GM12878 (cell line): ENCODE results near the gene SORCS2. TPM values are rescaled to one million over a fixed set of nuclear protein-coding genes. Genes with fewer than 3 reads are reported as not detected.

Experiments used
- ATAC-seq: fragments of 200-7000 bp; cut with Tn5 transposase; 3 replicates; pipeline ENCODE4 v1.9.1; 2020; ENCODE audit warnings: mild to moderate bottlenecking, moderate library complexity
- BruUV-seq: library from RNA; stranded (reverse); fragments of 400-500 nt; replicated peaks from 2 replicates; lab custom pipeline; 2021; lab: Mats Ljungman, UMichigan
- CTCF ChIA-PET: fragments of 300-600 bp; sonication (Branson Sonifier 250); formaldehyde crosslinking; extraction: SDS; loops from one replicate; lab custom pipeline; 2021; ENCODE audit warnings: inconsistent platforms; lab: Yijun Ruan, JAX
- POLR2A ChIA-PET: fragments of 350-600 bp; formaldehyde crosslinking; extraction: SDS; loops from one replicate; lab custom pipeline; 2021; ENCODE audit warnings: inconsistent platforms; lab: Charles Lee
- RAD21 ChIA-PET: fragments of 300-600 bp; sonication (Branson Sonifier 250); formaldehyde crosslinking; loops from one replicate; lab custom pipeline; 2023; ENCODE audit warnings: antibody characterized with exemption; ENCODE audit not compliant: unreplicated experiment; lab: Charles Lee
- SMC1A ChIA-PET: fragments of 300-600 bp; sonication (Branson Sonifier 250); formaldehyde crosslinking; loops from one replicate; lab custom pipeline; 2023; ENCODE audit not compliant: unreplicated experiment, uncharacterized antibody; lab: Charles Lee
- DNase-seq: peaks from one replicate; pipeline ENCODE4 v3.0.0-alpha.2; 2011; ENCODE audit warnings: low read depth, low spot score
- FAIRE-seq: peaks from 3 replicates; lab custom pipeline; 2011; peaks lifted over from hg19 to GRCh38; lab: Jason Lieb, UNC
- H2AFZ ChIP-seq: 2 replicates; pipeline ENCODE4 v1.6.0; 2011; ENCODE audit warnings: low read depth, low read length, control low read depth; ENCODE audit not compliant: control insufficient read depth
- H3K27ac ChIP-seq: 2 replicates; pipeline ENCODE4 v1.5.1; 2011; ENCODE audit warnings: control low read depth; ENCODE audit not compliant: control insufficient read depth, insufficient read depth
- H3K27me3 ChIP-seq, 2 experiments: replicated peaks in 1 of 2; 2 replicates each; pipeline versions ENCODE4 v1.6.0 to v1.6.1; 2011; ENCODE audit warnings: low read length in 1 of 2; ENCODE audit not compliant: control insufficient read depth in 2 of 2, insufficient read depth in 2 of 2
- H3K36me3 ChIP-seq, 2 experiments: 2 replicates each; pipeline ENCODE4 v1.5.1; 2011; ENCODE audit warnings: low read length in 1 of 2; ENCODE audit not compliant: control insufficient read depth in 2 of 2, insufficient read depth in 2 of 2
- H3K4me1 ChIP-seq: 2 replicates; pipeline ENCODE4 v1.6.1; 2011; ENCODE audit warnings: mild to moderate bottlenecking, low read length, moderate library complexity, mixed read lengths; ENCODE audit not compliant: control insufficient read depth, insufficient read depth
- H3K4me2 ChIP-seq: 2 replicates; pipeline ENCODE4 v1.6.0; 2011; ENCODE audit warnings: control low read depth; ENCODE audit not compliant: control insufficient read depth, insufficient read depth
- H3K4me3 ChIP-seq: fragments of 200-600 bp; sonication (generic); 2 replicates; pipeline ENCODE4 v1.5.1; 2016
- H3K79me2 ChIP-seq: 2 replicates; pipeline ENCODE4 v1.6.0; 2011; ENCODE audit warnings: low read length; ENCODE audit not compliant: control insufficient read depth, insufficient read depth
- H3K9ac ChIP-seq: 2 replicates; pipeline ENCODE4 v1.8.0; 2011; ENCODE audit warnings: low read length, control low read depth, mixed read lengths; ENCODE audit not compliant: control insufficient read depth, insufficient read depth
- H3K9me3 ChIP-seq: replicated peaks from 3 replicates; pipeline ENCODE4 v1.5.1; 2011; ENCODE audit warnings: mild to moderate bottlenecking, low read length; ENCODE audit not compliant: control insufficient read depth, insufficient read depth
- H4K20me1 ChIP-seq: 2 replicates; pipeline ENCODE4 v1.6.0; 2011; ENCODE audit not compliant: control insufficient read depth, insufficient read depth
- CBFB ChIP-seq: IDR thresholded peaks from 2 replicates; pipeline ENCODE4 v1.6.1; 2016; ENCODE audit warnings: antibody characterized with exemption, low read depth
- IKZF2 ChIP-seq, 2 experiments: fragments of 450-650 bp; IDR thresholded peaks; 2 replicates each; pipeline ENCODE4 v1.6.1; 2017; ENCODE audit warnings: mild to moderate bottlenecking in 2 of 2, moderate library complexity in 2 of 2
- LARP7 ChIP-seq: fragments of 450-650 bp; IDR thresholded peaks from 2 replicates; pipeline ENCODE4 v1.6.1; 2017; ENCODE audit warnings: mild to moderate bottlenecking
- MXI1 ChIP-seq: fragments of 150-350 bp; IDR thresholded peaks from 2 replicates; pipeline ENCODE4 v1.6.1; 2011; ENCODE audit warnings: low read depth, mild to moderate bottlenecking, inconsistent platforms, low read length, improper control_type of control experiment
- NFXL1 ChIP-seq: fragments of 450-650 bp; IDR thresholded peaks from 2 replicates; pipeline ENCODE4 v1.6.1; 2017; ENCODE audit warnings: antibody characterized with exemption, mild to moderate bottlenecking, borderline replicate concordance
- RELA ChIP-seq: fragments of 450-650 bp; IDR thresholded peaks from 2 replicates; pipeline ENCODE4 v1.8.0; 2014; ENCODE audit warnings: borderline replicate concordance; ENCODE audit not compliant: partially characterized antibody
- TCF7 ChIP-seq: IDR thresholded peaks from 2 replicates; pipeline ENCODE4 v1.6.1; 2014; ENCODE audit warnings: antibody characterized with exemption, borderline replicate concordance
- WGBS: methylation state at CpG from one replicate; pipeline ENCODE4 v1.1.6; 2016; ENCODE audit warnings: low lambda C conversion rate; ENCODE audit not compliant: insufficient replicate concordance, insufficient coverage; ENCODE audit errors: missing lambda C conversion rate; 5-methylcytosine and 5-hydroxymethylcytosine counted together
- in situ Hi-C: fragments of 300-500 bp; cut with MboI; formaldehyde crosslinking; loops from 9 replicates; pipeline ENCODE4 v1.14.3; 2018; ENCODE audit warnings: mixed read lengths
- intact Hi-C: fragments of 100-400 bp; cut with micrococcal nuclease; formaldehyde crosslinking; loops from one replicate; pipeline ENCODE4 v1.14.2; 2022; ENCODE audit not compliant: unreplicated experiment
- polyA plus RNA-seq, 11 experiments: library from polyadenylated mRNA; depleted of rRNA in 4 of 11; unstranded in 6 of 11; stranded (reverse) in 5 of 11; fragments of >200 nt; fragmentation: Nextera tagmentation in 4 of 11; fragmentation: Illumina TruSeq in 1 of 11; extraction: Ambion mirVana in 4 of 11; extraction: Trizol in 1 of 11; gene quantifications; 1 replicate in 1 of 11; 2 replicates in 10 of 11; pipeline versions ENCODE4 v1.2.1 to v1.2.3, GENCODE V29; 2011 to 2016; ENCODE audit warnings: inconsistent platforms in 2 of 11, missing spikeins in 2 of 11, low read depth in 1 of 11
- total RNA-seq, 4 experiments: library from RNA; depleted of rRNA in 3 of 4; stranded (reverse); fragments of >200 nt in 3 of 4; fragmentation: Illumina TruSeq in 1 of 4; extraction: Trizol in 1 of 4; gene quantifications; 2 replicates each; pipeline versions ENCODE4 v1.2.1 to v1.2.3, GENCODE V29; 2013 to 2021
- TF ChIP-seq, protein P1 (sequence below): IDR thresholded peaks from 2 replicates; pipeline ENCODE4 v1.6.1; 2011; ENCODE audit warnings: mild to moderate bottlenecking, low read depth, low read length, moderate library complexity; ENCODE audit not compliant: insufficient replicate concordance
- TF ChIP-seq, protein P2 (sequence below): fragments of 450-650 bp; IDR thresholded peaks from 2 replicates; pipeline ENCODE4 v1.6.1; 2017; ENCODE audit warnings: mild to moderate bottlenecking, moderate library complexity

The SORCS2 gene
- total and polyA plus RNA-seq, 10 of the 15 experiments (the other 5 are each of a cell fraction or from before 2014, with no cell fraction given), result 0.01 to 0.15 (median 0.05) TPM; not detected in 5

DNA sequence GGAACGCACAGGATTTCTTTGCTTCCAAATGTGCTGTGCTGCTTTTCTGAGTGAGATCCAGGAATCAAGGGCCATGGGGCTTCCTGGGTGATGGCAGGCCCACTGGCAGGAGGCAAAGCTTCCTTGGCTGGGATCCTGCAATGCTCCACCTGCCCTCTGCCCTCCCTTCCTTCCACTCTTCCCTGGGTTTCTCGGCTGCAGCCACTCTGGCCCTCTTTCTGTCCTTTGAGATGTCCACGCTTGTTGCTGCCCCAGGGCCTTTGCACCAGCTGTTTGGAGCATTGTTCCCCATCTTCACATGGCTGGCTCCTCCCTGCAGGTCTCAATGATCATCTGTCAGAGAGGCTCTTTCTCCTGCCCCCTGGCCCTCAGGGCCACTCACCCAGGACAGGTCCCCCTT lies 163.5 kb downstream of the SORCS2 start:
- Histone ChIP-seq H2AFZ (no peak overlapping the region), H3K9me3 (no peaks in the 10 kb centered on the region), H3K36me3 (no peaks in the 10 kb centered on the region), H4K20me1 (no peaks in the 10 kb centered on the region), H3K4me2 (no peak overlapping the region), H3K4me3 (no peak overlapping the region), H3K27me3 (no peaks in the 10 kb centered on the region), H3K4me1 (no peaks in the 10 kb centered on the region), H3K27ac (no peak overlapping the region), H3K9ac (no peak overlapping the region), H3K79me2 (no peaks in the 10 kb centered on the region)
- SMC1A ChIA-PET, result no interaction called here
- RAD21 ChIA-PET, result no interaction called here
- CTCF ChIA-PET, result no interaction called here
- TF ChIP-seq, protein P1, sequence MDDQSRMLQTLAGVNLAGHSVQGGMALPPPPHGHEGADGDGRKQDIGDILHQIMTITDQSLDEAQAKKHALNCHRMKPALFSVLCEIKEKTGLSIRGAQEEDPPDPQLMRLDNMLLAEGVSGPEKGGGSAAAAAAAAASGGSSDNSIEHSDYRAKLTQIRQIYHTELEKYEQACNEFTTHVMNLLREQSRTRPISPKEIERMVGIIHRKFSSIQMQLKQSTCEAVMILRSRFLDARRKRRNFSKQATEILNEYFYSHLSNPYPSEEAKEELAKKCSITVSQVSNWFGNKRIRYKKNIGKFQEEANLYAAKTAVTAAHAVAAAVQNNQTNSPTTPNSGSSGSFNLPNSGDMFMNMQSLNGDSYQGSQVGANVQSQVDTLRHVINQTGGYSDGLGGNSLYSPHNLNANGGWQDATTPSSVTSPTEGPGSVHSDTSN, result no peak
- TF ChIP-seq LARP7 (no peak), TCF7 (no peak)
- in situ Hi-C loops, result no loop called here
- POLR2A ChIA-PET, result no interaction called here
- intact Hi-C loops, result no loop called here
- no peak for ATAC-seq
- DNase-seq, result no peak
- no TSS peak for BruUV-seq
- no peak for FAIRE-seq
- WGBS, result 0% methylated on average over 3 of the region's 3 CpGs

- POLR2A ChIA-PET, result no interaction called here
- RAD21 ChIA-PET, result no interaction called here
- H2AFZ ChIP-seq, result no peak overlapping the region
- BruUV-seq, result no TSS peak
- no peaks in the 10 kb centered on the region for H3K27me3 ChIP-seq
- in situ Hi-C loops, result no loop called here
- H3K4me3 ChIP-seq, result no peak overlapping the region
- TF ChIP-seq, protein P2, sequence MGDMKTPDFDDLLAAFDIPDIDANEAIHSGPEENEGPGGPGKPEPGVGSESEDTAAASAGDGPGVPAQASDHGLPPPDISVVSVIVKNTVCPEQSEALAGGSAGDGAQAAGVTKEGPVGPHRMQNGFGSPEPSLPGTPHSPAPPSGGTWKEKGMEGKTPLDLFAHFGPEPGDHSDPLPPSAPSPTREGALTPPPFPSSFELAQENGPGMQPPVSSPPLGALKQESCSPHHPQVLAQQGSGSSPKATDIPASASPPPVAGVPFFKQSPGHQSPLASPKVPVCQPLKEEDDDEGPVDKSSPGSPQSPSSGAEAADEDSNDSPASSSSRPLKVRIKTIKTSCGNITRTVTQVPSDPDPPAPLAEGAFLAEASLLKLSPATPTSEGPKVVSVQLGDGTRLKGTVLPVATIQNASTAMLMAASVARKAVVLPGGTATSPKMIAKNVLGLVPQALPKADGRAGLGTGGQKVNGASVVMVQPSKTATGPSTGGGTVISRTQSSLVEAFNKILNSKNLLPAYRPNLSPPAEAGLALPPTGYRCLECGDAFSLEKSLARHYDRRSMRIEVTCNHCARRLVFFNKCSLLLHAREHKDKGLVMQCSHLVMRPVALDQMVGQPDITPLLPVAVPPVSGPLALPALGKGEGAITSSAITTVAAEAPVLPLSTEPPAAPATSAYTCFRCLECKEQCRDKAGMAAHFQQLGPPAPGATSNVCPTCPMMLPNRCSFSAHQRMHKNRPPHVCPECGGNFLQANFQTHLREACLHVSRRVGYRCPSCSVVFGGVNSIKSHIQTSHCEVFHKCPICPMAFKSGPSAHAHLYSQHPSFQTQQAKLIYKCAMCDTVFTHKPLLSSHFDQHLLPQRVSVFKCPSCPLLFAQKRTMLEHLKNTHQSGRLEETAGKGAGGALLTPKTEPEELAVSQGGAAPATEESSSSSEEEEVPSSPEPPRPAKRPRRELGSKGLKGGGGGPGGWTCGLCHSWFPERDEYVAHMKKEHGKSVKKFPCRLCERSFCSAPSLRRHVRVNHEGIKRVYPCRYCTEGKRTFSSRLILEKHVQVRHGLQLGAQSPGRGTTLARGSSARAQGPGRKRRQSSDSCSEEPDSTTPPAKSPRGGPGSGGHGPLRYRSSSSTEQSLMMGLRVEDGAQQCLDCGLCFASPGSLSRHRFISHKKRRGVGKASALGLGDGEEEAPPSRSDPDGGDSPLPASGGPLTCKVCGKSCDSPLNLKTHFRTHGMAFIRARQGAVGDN, result no peak
- TF ChIP-seq MXI1, result no peak
- no peak for TF ChIP-seq RELA
- no peak for TF ChIP-seq CBFB
- TF ChIP-seq IKZF2 (IDR thresholded peaks at IDR 0.05), result no peak
- no peak for TF ChIP-seq NFXL1
- no peak overlapping the region for H3K9ac ChIP-seq
- CTCF ChIA-PET, result no interaction called here
- no peaks in the 10 kb centered on the region for H3K4me1 ChIP-seq
- WGBS, result 0% methylated on average over 12 of the region's 12 CpGs
- no peaks in the 10 kb centered on the region for H3K36me3 ChIP-seq
- no peaks in the 10 kb centered on the region for H3K9me3 ChIP-seq
- no peak overlapping the region for H3K27ac ChIP-seq
- H4K20me1 ChIP-seq, result no peaks in the 10 kb centered on the region
- DNase-seq (no peak), ATAC-seq (no peak), FAIRE-seq (no peak)
- intact Hi-C loops, result no loop called here
- SMC1A ChIA-PET, result no interaction called here
- no peaks in the 10 kb centered on the region for H3K79me2 ChIP-seq
- no peak overlapping the region for H3K4me2 ChIP-seq
Measured at GRCh38 chr4:7356667-7357310, 164.5 kb downstream of the SORCS2 start.
